Measurements from ENCODE around the gene BACH2.
A peak's percentile ranks its signal among the peaks of the same experiment; 100 is the strongest.

DNA sequence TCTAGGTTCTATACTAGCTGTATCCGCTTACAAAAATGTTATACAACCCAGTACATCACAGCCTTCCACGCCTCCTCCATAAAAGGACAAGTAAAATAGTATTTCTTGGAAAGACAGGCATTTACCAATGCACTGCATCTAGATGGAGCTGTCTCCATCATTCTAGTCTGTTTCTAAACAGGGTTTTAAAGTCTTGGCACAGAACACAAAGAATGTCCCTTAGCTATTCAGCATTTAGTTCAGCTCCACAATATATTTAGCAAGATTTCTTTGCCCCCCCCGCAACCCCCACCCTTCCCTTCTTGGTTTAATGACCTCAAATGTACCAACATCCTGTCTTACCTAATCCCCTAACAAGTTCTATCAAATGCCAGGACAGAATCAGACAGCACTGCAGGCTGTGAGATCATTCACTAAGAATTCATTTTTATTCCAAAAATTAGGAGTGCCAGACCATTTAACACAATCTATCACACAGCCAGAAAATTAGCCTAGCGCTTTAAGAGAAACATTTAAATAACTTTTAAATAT is 198.6 kb downstream of the BACH2 start:
- TF ChIP-seq, protein P1, sequence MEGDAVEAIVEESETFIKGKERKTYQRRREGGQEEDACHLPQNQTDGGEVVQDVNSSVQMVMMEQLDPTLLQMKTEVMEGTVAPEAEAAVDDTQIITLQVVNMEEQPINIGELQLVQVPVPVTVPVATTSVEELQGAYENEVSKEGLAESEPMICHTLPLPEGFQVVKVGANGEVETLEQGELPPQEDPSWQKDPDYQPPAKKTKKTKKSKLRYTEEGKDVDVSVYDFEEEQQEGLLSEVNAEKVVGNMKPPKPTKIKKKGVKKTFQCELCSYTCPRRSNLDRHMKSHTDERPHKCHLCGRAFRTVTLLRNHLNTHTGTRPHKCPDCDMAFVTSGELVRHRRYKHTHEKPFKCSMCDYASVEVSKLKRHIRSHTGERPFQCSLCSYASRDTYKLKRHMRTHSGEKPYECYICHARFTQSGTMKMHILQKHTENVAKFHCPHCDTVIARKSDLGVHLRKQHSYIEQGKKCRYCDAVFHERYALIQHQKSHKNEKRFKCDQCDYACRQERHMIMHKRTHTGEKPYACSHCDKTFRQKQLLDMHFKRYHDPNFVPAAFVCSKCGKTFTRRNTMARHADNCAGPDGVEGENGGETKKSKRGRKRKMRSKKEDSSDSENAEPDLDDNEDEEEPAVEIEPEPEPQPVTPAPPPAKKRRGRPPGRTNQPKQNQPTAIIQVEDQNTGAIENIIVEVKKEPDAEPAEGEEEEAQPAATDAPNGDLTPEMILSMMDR (IDR thresholded peaks at IDR 0.05), result peak; percentile 33 to 54 (median 44)
- TF ChIP-seq POLR2A (IDR thresholded peaks at IDR 0.05; ENCODE audit: low read depth), result no peak
- no peak for TF ChIP-seq EP300 (IDR thresholded peaks at IDR 0.05)
- peak in 1 of 2 donors; percentile 75 for TF ChIP-seq POLR2AphosphoS5 (IDR thresholded peaks at IDR 0.05)
